Ishikawa (cell line): ENCODE measurements around the gene CLDN5.

ENCODE experiments used
- EGR1 ChIP-seq: IDR thresholded peaks from 2 replicates; pipeline ENCODE4 v1.6.1; 2012
- NFIC ChIP-seq: IDR thresholded peaks from 2 replicates; pipeline ENCODE4 v1.6.1; 2012
- REST ChIP-seq: IDR thresholded peaks from 2 replicates; pipeline ENCODE4 v1.6.1; 2012; ENCODE audit warnings: low read depth, mild to moderate bottlenecking
- TCF12 ChIP-seq: IDR thresholded peaks from 2 replicates; pipeline ENCODE4 v1.6.1; 2012; ENCODE audit warnings: low read depth

GRCh38 chr22:19513823-19514222, 10.4 kb downstream of the CLDN5 start:
- TF ChIP-seq REST, result no peak
- TF ChIP-seq TCF12, result no peak
- no peak for TF ChIP-seq NFIC
- no peak for TF ChIP-seq EGR1
